H9 (cell line): ENCODE data around the gene PDS5B. TPM values are rescaled to one million over a fixed set of nuclear protein-coding genes. Genes with fewer than 3 reads are reported as not detected.

Source experiments
- DNase-seq: peaks from one replicate; pipeline ENCODE4 v3.0.0-alpha.2; 2017
- H2AFZ ChIP-seq: one replicate; pipeline ENCODE4 v1.6.1; 2013; ENCODE audit warnings: mild to moderate bottlenecking, low read length, control low read depth, moderate library complexity
- H2AK5ac ChIP-seq: 2 replicates; pipeline ENCODE4 v1.6.1; 2013; ENCODE audit warnings: low read length, control low read depth, mixed read lengths; ENCODE audit not compliant: insufficient read length
- H2BK120ac ChIP-seq: one replicate; pipeline ENCODE4 v1.6.1; 2013; ENCODE audit warnings: low read depth, mild to moderate bottlenecking, low read length, control low read depth, inconsistent platforms; ENCODE audit not compliant: poor library complexity, severe bottlenecking
- H2BK12ac ChIP-seq: 2 replicates; pipeline ENCODE4 v1.6.1; 2013; ENCODE audit warnings: low read length, control low read depth, mixed read lengths, low read depth; ENCODE audit not compliant: insufficient read length
- H2BK15ac ChIP-seq: 2 replicates; pipeline ENCODE4 v1.6.1; 2013; ENCODE audit warnings: low read depth, low read length, control low read depth
- H2BK20ac ChIP-seq: one replicate; pipeline ENCODE4 v1.6.1; 2013; ENCODE audit warnings: low read depth, mild to moderate bottlenecking, low read length, control low read depth, inconsistent platforms; ENCODE audit not compliant: poor library complexity, severe bottlenecking
- H2BK5ac ChIP-seq: 2 replicates; pipeline ENCODE4 v1.6.1; 2013; ENCODE audit warnings: low read length, control low read depth, mixed read lengths; ENCODE audit not compliant: insufficient read length
- H3K14ac ChIP-seq: 2 replicates; pipeline ENCODE4 v1.6.1; 2013; ENCODE audit warnings: low read length, control low read depth; ENCODE audit not compliant: insufficient read depth
- H3K18ac ChIP-seq: 2 replicates; pipeline ENCODE4 v1.6.1; 2013; ENCODE audit warnings: low read depth, mild to moderate bottlenecking, mixed read lengths, low read length, control low read depth; ENCODE audit not compliant: insufficient read length
- H3K23ac ChIP-seq: 2 replicates; pipeline ENCODE4 v1.6.1; 2013; ENCODE audit warnings: low read length, control low read depth, mixed read lengths, low read depth; ENCODE audit not compliant: insufficient read length
- H3K23me2 ChIP-seq: 2 replicates; pipeline ENCODE4 v1.6.1; 2013; ENCODE audit warnings: low read depth, mild to moderate bottlenecking, mixed read lengths, low read length, control low read depth; ENCODE audit not compliant: insufficient read length, poor library complexity, severe bottlenecking
- H3K27ac ChIP-seq: 2 replicates; pipeline ENCODE4 v1.5.1; 2013; ENCODE audit warnings: low read length, control low read depth, mixed read lengths, low read depth; ENCODE audit not compliant: insufficient read length
- H3K27me3 ChIP-seq: 2 replicates; pipeline ENCODE4 v1.6.1; 2013; ENCODE audit warnings: low read length, control low read depth, inconsistent platforms; ENCODE audit not compliant: insufficient read depth
- H3K4ac ChIP-seq: 2 replicates; pipeline ENCODE4 v1.6.1; 2013; ENCODE audit warnings: low read depth, mild to moderate bottlenecking, control low read depth, inconsistent platforms, low read length, moderate library complexity
- H3K4me1 ChIP-seq: 2 replicates; pipeline ENCODE4 v1.6.1; 2013; ENCODE audit warnings: low read length, control low read depth, inconsistent platforms; ENCODE audit not compliant: insufficient read depth
- H3K4me2 ChIP-seq: 2 replicates; pipeline ENCODE4 v1.6.1; 2013; ENCODE audit warnings: low read length, control low read depth, mixed read lengths; ENCODE audit not compliant: insufficient read length, insufficient read depth
- H3K56ac ChIP-seq: 2 replicates; pipeline ENCODE4 v1.6.1; 2013; ENCODE audit warnings: low read depth, mild to moderate bottlenecking, mixed read lengths, low read length, control low read depth; ENCODE audit not compliant: insufficient read length
- H3K79me1 ChIP-seq: 2 replicates; pipeline ENCODE4 v1.6.1; 2013; ENCODE audit warnings: low read depth, mild to moderate bottlenecking, moderate library complexity, low read length, control low read depth, inconsistent platforms; ENCODE audit not compliant: insufficient read depth, poor library complexity, severe bottlenecking
- H3K79me2 ChIP-seq: 2 replicates; pipeline ENCODE4 v1.6.1; 2013; ENCODE audit warnings: low read length, control low read depth, inconsistent platforms; ENCODE audit not compliant: insufficient read depth
- H3K9ac ChIP-seq: 2 replicates; pipeline ENCODE4 v1.6.1; 2013; ENCODE audit warnings: low read length, control low read depth, mixed read lengths; ENCODE audit not compliant: insufficient read length; ENCODE audit errors: extremely low read depth
- H3K9me3 ChIP-seq: one replicate; pipeline ENCODE4 v1.6.1; 2013; ENCODE audit warnings: low read depth, low read length, inconsistent platforms; ENCODE audit not compliant: control insufficient read depth
- H3T11ph ChIP-seq: one replicate; pipeline ENCODE4 v1.6.1; 2013; ENCODE audit warnings: mild to moderate bottlenecking, low read length, control low read depth, inconsistent platforms
- H4K20me1 ChIP-seq: one replicate; pipeline ENCODE4 v1.6.1; 2013; ENCODE audit not compliant: control insufficient read depth, insufficient read length, insufficient read depth
- H4K5ac ChIP-seq: 2 replicates; pipeline ENCODE4 v1.6.1; 2013; ENCODE audit warnings: low read depth, mild to moderate bottlenecking, mixed read lengths, low read length, control low read depth; ENCODE audit not compliant: insufficient read length
- H4K8ac ChIP-seq: replicated peaks from 2 replicates; pipeline ENCODE4 v1.6.1; 2013; ENCODE audit warnings: low read length, control low read depth, mixed read lengths, low read depth; ENCODE audit not compliant: insufficient read length
- H4K91ac ChIP-seq: 2 replicates; pipeline ENCODE4 v1.6.1; 2013; ENCODE audit warnings: low read depth, mild to moderate bottlenecking, moderate library complexity, mixed read lengths, low read length, control low read depth; ENCODE audit not compliant: insufficient read length
- H3K27ac Mint-ChIP-seq, 3 experiments: 2 replicates in 2 of 3; 3 replicates in 1 of 3; pipeline ENCODE4 v1.8.0; 2020 to 2021; ENCODE audit warnings: mixed read lengths in 3 of 3, mild to moderate bottlenecking in 1 of 3, moderate library complexity in 1 of 3
- H3K27me3 Mint-ChIP-seq: 2 replicates; pipeline ENCODE4 v1.8.0; 2021; ENCODE audit warnings: low read depth, mild to moderate bottlenecking, moderate library complexity, mixed read lengths
- H3K36me3 Mint-ChIP-seq, 3 experiments: 2 replicates in 2 of 3; 3 replicates in 1 of 3; pipeline ENCODE4 v1.8.0; 2020 to 2021; ENCODE audit warnings: low read depth in 3 of 3, mixed read lengths in 3 of 3; ENCODE audit not compliant: insufficient read depth in 1 of 3
- H3K4me1 Mint-ChIP-seq, 2 experiments: 2 replicates each; pipeline ENCODE4 v1.8.0; 2020; ENCODE audit warnings: mixed read lengths in 2 of 2
- H3K4me3 Mint-ChIP-seq, 2 experiments: 2 replicates in 1 of 2; 3 replicates in 1 of 2; pipeline ENCODE4 v1.8.0; 2020 to 2021; ENCODE audit warnings: mild to moderate bottlenecking in 2 of 2, mixed read lengths in 2 of 2, moderate library complexity in 1 of 2
- H3K9me3 Mint-ChIP-seq, 2 experiments: 2 replicates in 1 of 2; 3 replicates in 1 of 2; pipeline ENCODE4 v1.8.0; 2020; ENCODE audit warnings: mild to moderate bottlenecking in 2 of 2, mixed read lengths in 2 of 2, moderate library complexity in 1 of 2
- CTCF ChIP-seq: fragments of 200-600 bp; sonication (generic); conservative IDR thresholded peaks from 3 replicates; pipeline ENCODE4 v1.8.0; 2021; ENCODE audit warnings: antibody characterized with exemption, mild to moderate bottlenecking
- WGBS: extraction: QIAGEN DNeasy Blood & Tissue Kit; methylation state at CpG from one replicate; pipeline ENCODE4 v1.1.7; 2013; ENCODE audit warnings: missing lambda C conversion rate, low lambda C conversion rate, mixed read lengths; ENCODE audit not compliant: insufficient read length; ENCODE audit errors: extremely low coverage; 5-methylcytosine and 5-hydroxymethylcytosine counted together
- total RNA-seq: library from RNA; stranded (reverse); gene quantifications from 2 replicates; pipeline ENCODE4 v1.2.1, GENCODE V29; 2021

Gene PDS5B
- total RNA-seq, 1 experiment from 2014 or later: 50.0 TPM

- H4K5ac ChIP-seq: no peak overlapping the region
- no CpG with 5 or more reads among the region's 1 CpG for WGBS
- H3K23me2 ChIP-seq: no peaks in the 10 kb centered on the region
- no peak overlapping the region for H3K4me3 Mint-ChIP-seq
- H3K4ac ChIP-seq: no peak overlapping the region
- TF ChIP-seq CTCF: peak; percentile 33; the same call in 1 of the 3 replicates
- no peak overlapping the region for H2BK15ac ChIP-seq
- H4K8ac ChIP-seq: no peak overlapping the region
- H3K36me3 Mint-ChIP-seq: peaks cover 0 to 5% (median 5%) of the 10 kb centered on the region in 3 experiments; a peak in 3 of 7 replicates
- H3K56ac ChIP-seq: no peak overlapping the region
- H3K9ac ChIP-seq: no peak overlapping the region
- H4K91ac ChIP-seq: no peak overlapping the region
- no peak overlapping the region for H3K23ac ChIP-seq
- H2AK5ac ChIP-seq: no peak overlapping the region
- peaks cover 3% of the 10 kb centered on the region; the same call in 1 of the 2 replicates for H3K4me1 ChIP-seq
- no peaks in the 10 kb centered on the region for H3K9me3 Mint-ChIP-seq
- H3K79me2 ChIP-seq: peaks cover 17% of the 10 kb centered on the region; the same call in 1 of the 2 replicates
- no peak overlapping the region for H2BK12ac ChIP-seq
- H3K27me3 Mint-ChIP-seq: no peaks in the 10 kb centered on the region
- no peak overlapping the region for H2BK120ac ChIP-seq
- no peaks in the 10 kb centered on the region for H4K20me1 ChIP-seq
- no peak overlapping the region for H3K18ac ChIP-seq
- H3K27ac Mint-ChIP-seq: peak overlapping the region in 1 of 3 experiments; percentile 6; a peak in 1 of 7 replicates
- no peaks in the 10 kb centered on the region for H3K9me3 ChIP-seq
- H2BK20ac ChIP-seq: no peak overlapping the region
- peaks cover 5% of the 10 kb centered on the region for H3K79me1 ChIP-seq
- no peak overlapping the region for H2AFZ ChIP-seq
- peaks cover 12 to 19% of the 10 kb centered on the region in 2 experiments for H3K4me1 Mint-ChIP-seq
- no peak overlapping the region for H3K14ac ChIP-seq
- H3K27ac ChIP-seq: no peak overlapping the region
- no peak overlapping the region for H3T11ph ChIP-seq
- H3K27me3 ChIP-seq: no peaks in the 10 kb centered on the region
- no peak overlapping the region for H2BK5ac ChIP-seq
- DNase-seq: no peak
- no peak overlapping the region for H3K4me2 ChIP-seq
These were observed 61.7 kb downstream of the PDS5B start for GRCh38 chr13:32647926-32648325.
